Gastroesophageal sphincter (tissue), 3 donors: ENCODE results near the gene TARDBP.

Source experiments
- CTCF ChIP-seq, 4 experiments: fragments of 200-600 bp in 2 of 4; fragments of 450-650 bp in 2 of 4; sonication (generic) in 1 of 4; IDR thresholded peaks; one replicate each; pipeline ENCODE4 v1.5.1; 2017 to 2019; ENCODE audit warnings: antibody characterized with exemption in 4 of 4, mild to moderate bottlenecking in 2 of 4, moderate library complexity in 2 of 4
- EP300 ChIP-seq: sonication (generic); formaldehyde crosslinking; IDR thresholded peaks from one replicate; pipeline ENCODE4 v1.6.1; 2017; ENCODE audit warnings: antibody characterized with exemption, mild to moderate bottlenecking
- POLR2A ChIP-seq, 2 donors: fragments of 450-650 bp; IDR thresholded peaks; one replicate each; pipeline ENCODE4 v1.6.1; 2017; ENCODE audit warnings: antibody characterized with exemption in 2 of 2, mild to moderate bottlenecking in 2 of 2, moderate library complexity in 1 of 2
- POLR2AphosphoS5 ChIP-seq: sonication (generic); formaldehyde crosslinking; IDR thresholded peaks from one replicate; pipeline ENCODE4 v1.6.1; 2017; ENCODE audit warnings: antibody characterized with exemption

GRCh38 chr1:11042995-11043874 lies 30.8 kb downstream of the TARDBP start:
- TF ChIP-seq CTCF (IDR thresholded peaks at IDR 0.05) (no peak), POLR2A (IDR thresholded peaks at IDR 0.05) (no peak), EP300 (no peak), POLR2AphosphoS5 (no peak)
